DOHH2 (cell line): ENCODE results near the gene PRKD2.

Source experiments
- H3F3A ChIP-seq: fragments of 200-600 bp; sonication (generic), shearing (Covaris generic); 2 replicates; pipeline ENCODE4 v1.6.0; 2016; ENCODE audit warnings: antibody characterized with exemption, mild to moderate bottlenecking; ENCODE audit not compliant: control insufficient read depth, insufficient read depth
- H3K27ac ChIP-seq: fragments of 200-600 bp; sonication (generic); 2 replicates; pipeline ENCODE4 v1.5.1; 2014; ENCODE audit warnings: low read depth, mild to moderate bottlenecking, low read length, moderate library complexity
- H3K27me3 ChIP-seq: fragments of 200-600 bp; sonication (generic); 2 replicates; pipeline ENCODE4 v1.6.1; 2014; ENCODE audit warnings: mild to moderate bottlenecking, low read length, mixed read lengths; ENCODE audit not compliant: control insufficient read depth
- H3K36me3 ChIP-seq: fragments of 200-600 bp; sonication (generic); 2 replicates; pipeline ENCODE4 v1.6.1; 2014; ENCODE audit warnings: mild to moderate bottlenecking, low read length, moderate library complexity, mixed read lengths; ENCODE audit not compliant: control insufficient read depth
- H3K4me1 ChIP-seq: fragments of 200-600 bp; sonication (generic); 2 replicates; pipeline ENCODE4 v1.6.1; 2014; ENCODE audit warnings: mild to moderate bottlenecking, low read length, mixed read lengths; ENCODE audit not compliant: control insufficient read depth
- H3K4me2 ChIP-seq: fragments of 200-600 bp; sonication (generic); 2 replicates; pipeline ENCODE4 v1.6.0; 2014; ENCODE audit warnings: mild to moderate bottlenecking, low read length, moderate library complexity
- H3K4me3 ChIP-seq: fragments of 200-600 bp; sonication (generic); 2 replicates; pipeline ENCODE4 v1.5.1; 2014; ENCODE audit warnings: mild to moderate bottlenecking, low read length, mixed read lengths
- H3K79me2 ChIP-seq: fragments of 200-600 bp; sonication (generic); 2 replicates; pipeline ENCODE4 v1.6.1; 2014; ENCODE audit warnings: mild to moderate bottlenecking, low read length, mixed read lengths; ENCODE audit not compliant: control insufficient read depth
- H3K9me2 ChIP-seq: fragments of 200-600 bp; sonication (generic); replicated peaks from 2 replicates; pipeline ENCODE4 v1.6.1; 2014; ENCODE audit warnings: mild to moderate bottlenecking, low read length, mixed read lengths; ENCODE audit not compliant: control insufficient read depth
- H3K9me3 ChIP-seq: fragments of 200-600 bp; sonication (generic); 2 replicates; pipeline ENCODE4 v1.6.1; 2014; ENCODE audit warnings: antibody characterized with exemption, low read length, mixed read lengths; ENCODE audit not compliant: control insufficient read depth, insufficient read depth
- H4K20me1 ChIP-seq: fragments of 200-600 bp; sonication (generic); 2 replicates; pipeline ENCODE4 v1.6.0; 2014; ENCODE audit warnings: low read depth, mild to moderate bottlenecking, antibody characterized with exemption, low read length, moderate library complexity; ENCODE audit not compliant: control insufficient read depth, insufficient read depth
- CTCF ChIP-seq: fragments of 200-600 bp; sonication (generic); IDR thresholded peaks from one replicate; pipeline ENCODE4 v1.5.1; 2014; ENCODE audit warnings: antibody characterized with exemption, mild to moderate bottlenecking, low read depth, low read length; ENCODE audit not compliant: poor library complexity, severe bottlenecking
- EZH2phosphoT487 ChIP-seq: fragments of 200-600 bp; sonication (generic); IDR thresholded peaks from 2 replicates; pipeline ENCODE4 v1.6.1; 2017; ENCODE audit warnings: borderline replicate concordance, mild to moderate bottlenecking, antibody characterized with exemption, low read length, moderate library complexity, mixed read lengths

PRKD2 gene

GRCh38 chr19:46659151-46660007 is 57.5 kb downstream of the PRKD2 start:
- Histone ChIP-seq H3K4me2 (peak overlapping the region; percentile 89), H3K79me2 (no peaks in the 10 kb centered on the region), H3K27me3 (peaks cover 37% of the 10 kb centered on the region), H3K9me3 (no peaks in the 10 kb centered on the region), H3K4me3 (no peak overlapping the region), H3K27ac (no peak overlapping the region), H3F3A (peaks cover 4% of the 10 kb centered on the region), H4K20me1 (0 out of 2 replicates have a peak, but pooled peaks cover 4% of the 10 kb centered on the region), H3K4me1 (peaks cover 30% of the 10 kb centered on the region), H3K36me3 (no peaks in the 10 kb centered on the region), H3K9me2 (no peaks in the 10 kb centered on the region)
- no peak for TF ChIP-seq CTCF
- TF ChIP-seq EZH2phosphoT487, result no peak

GRCh38 chr19:46656541-46656940 is 60.4 kb downstream of the PRKD2 start:
- H3K27ac ChIP-seq, result no peak overlapping the region
- H3K4me2 ChIP-seq, result no peak overlapping the region
- no peaks in the 10 kb centered on the region for H3K79me2 ChIP-seq
- TF ChIP-seq CTCF, result no peak
- TF ChIP-seq EZH2phosphoT487, result no peak
- H4K20me1 ChIP-seq, result 0 out of 2 replicates have a peak, but pooled peaks cover under 1% of the 10 kb centered on the region
- no peak overlapping the region for H3K4me3 ChIP-seq
- peaks cover 22% of the 10 kb centered on the region for H3K4me1 ChIP-seq
- H3K9me3 ChIP-seq, result no peaks in the 10 kb centered on the region
- peaks cover under 1% of the 10 kb centered on the region for H3F3A ChIP-seq
- peaks cover 32% of the 10 kb centered on the region for H3K27me3 ChIP-seq
- H3K36me3 ChIP-seq, result no peaks in the 10 kb centered on the region
- H3K9me2 ChIP-seq, result no peaks in the 10 kb centered on the region

- Histone ChIP-seq H3K79me2 (no peaks in the 10 kb centered on the region), H3K9me3 (no peaks in the 10 kb centered on the region), H4K20me1 (no peaks in the 10 kb centered on the region), H3F3A (no peaks in the 10 kb centered on the region), H3K9me2 (no peaks in the 10 kb centered on the region), H3K4me1 (peaks cover 7% of the 10 kb centered on the region), H3K36me3 (no peaks in the 10 kb centered on the region), H3K4me2 (peak overlapping the region; percentile 35), H3K4me3 (no peak overlapping the region), H3K27ac (no peak overlapping the region), H3K27me3 (peaks cover 21% of the 10 kb centered on the region)
- TF ChIP-seq EZH2phosphoT487 (no peak), CTCF (no peak)
Observed at GRCh38 chr19:46654621-46655152, 62.2 kb downstream of the PRKD2 start.
